ENCODE data around the gene CAMTA1.

Gene CAMTA1

DNA sequence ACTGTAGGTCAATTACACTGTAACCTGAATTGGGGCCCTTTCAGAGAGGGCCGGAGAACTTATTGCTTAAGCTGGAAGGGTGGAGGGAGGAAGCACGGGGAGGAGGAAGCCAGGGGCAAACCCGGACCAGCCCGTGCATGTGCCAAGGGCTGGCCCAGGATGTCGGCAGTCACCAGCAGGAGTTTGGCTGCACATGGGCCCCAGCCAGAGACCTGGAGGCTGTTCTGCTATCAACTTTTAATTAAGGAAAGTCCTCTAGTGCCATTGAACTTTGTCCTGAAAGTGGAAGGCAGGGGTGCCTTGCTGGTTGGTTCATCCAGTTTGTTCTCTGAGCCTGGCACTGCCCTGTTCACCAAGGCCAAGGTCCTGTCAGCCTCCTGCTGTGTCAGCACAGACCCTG, 785.1 kb downstream of the CAMTA1 start:
- DNase-seq (ENCODE audit: low read depth, low spot score), result no peak

DNA sequence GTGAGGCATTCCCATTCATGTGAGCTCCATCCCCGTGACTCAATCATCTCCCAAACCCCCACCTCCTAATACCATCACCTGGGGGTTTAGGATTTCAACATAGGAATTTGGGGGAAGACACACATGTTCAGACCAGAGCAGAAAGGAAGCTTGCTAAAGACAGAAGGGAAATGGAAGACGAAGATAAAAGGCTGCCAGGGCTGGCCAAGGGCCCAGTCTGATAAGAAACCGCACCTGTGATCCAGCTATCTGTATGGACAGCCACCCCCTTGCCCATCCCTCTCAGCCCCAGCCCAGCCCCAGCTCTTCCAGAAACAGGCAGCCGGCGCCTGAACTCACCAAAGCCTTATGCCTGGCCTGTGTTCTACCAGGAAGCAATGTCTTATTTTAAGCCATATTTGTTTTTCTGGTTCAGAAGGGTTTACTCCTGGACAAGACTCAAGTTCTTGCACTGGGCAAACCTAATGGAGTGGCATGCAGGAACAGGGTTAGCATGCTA, 787.4 kb downstream of the CAMTA1 start:
- DNase-seq (ENCODE audit: low read depth, low spot score), result no peak

DNA sequence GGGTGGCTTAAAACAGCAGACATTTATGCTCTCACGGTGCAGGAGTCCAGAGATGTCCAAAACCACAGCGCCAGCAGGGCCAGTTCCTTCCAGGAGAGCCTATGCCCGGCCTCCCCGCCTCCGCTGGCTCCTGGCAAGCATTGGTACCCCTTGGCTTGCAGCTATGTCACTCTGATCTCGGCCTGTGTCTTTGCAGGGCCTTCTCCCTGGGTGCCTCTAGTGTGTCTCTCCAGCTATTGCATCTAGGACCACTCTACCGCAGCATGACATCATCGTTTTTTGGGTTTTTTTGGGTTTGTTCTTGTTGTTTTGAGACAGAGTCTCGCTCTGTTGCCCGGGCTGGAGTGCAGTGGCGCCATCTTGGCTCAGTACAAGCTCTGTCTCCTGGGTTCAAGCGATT, 788.2 kb downstream of the CAMTA1 start:
- no peak for DNase-seq (ENCODE audit: low read depth, low spot score)

DNA sequence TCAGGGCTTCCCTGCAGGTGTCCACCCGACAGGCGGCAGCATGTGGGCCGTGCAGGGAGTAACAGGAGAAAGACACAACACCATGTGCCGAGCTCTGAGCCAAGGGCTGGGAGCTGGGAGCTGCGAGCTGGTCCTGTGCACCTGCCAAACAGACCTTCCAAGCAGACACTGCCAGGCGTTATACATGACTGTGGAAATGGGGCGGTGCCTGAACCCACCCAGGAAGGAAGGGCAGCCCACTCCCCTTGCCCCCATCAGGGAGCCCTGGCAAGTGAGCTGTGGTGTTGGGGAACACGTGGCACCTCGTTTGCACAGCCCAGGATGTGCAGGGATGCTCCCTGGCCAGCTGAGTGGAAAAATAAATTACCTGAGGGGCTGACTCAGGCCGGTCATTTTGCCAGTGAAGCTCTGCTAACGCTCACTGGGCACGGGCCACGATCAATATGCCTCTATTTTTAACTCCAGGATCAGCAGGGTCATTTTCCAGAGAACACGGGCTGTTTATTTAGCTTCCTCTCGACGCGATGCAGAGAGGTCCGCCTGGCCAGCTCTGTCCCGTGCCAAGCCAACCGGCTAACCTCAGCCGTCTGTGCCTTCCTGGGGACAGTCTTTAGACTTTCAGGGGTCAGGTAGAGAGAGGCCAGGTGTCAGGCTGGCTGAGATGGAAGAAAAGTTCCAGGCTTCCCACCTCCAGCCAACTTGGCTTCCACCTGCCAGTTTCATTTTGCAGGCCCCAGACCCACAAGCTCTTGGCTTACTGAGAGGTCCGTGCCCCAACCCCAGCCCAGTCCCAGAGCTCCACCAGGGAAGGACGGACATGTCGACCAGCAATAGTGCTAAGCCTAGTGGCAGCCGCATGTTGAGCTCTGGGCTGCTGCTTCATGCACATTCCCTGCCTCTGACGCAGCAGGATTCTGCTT, 789.1 kb downstream of the CAMTA1 start:
- DNase-seq (ENCODE audit: low read depth, low spot score), result no peak

DNA sequence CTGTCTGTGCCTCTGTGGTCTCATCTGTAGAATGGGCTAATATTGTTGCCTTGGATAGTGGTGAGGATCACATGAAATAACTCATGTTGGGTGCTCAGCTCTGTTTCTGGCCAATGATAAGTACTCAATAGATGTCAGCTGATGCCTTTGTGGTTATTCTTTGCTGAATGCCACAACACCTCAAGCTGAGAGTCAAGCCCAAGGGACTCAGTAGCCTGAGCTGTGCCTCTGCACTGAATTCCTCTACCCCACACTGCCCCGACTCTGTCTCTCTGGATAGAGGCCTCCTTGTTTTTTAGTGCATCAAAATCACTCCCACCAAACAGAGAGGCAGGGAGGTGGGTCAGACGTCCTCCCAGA, 789.8 kb downstream of the CAMTA1 start:
- DNase-seq (ENCODE audit: low read depth, low spot score), result no peak

DNA sequence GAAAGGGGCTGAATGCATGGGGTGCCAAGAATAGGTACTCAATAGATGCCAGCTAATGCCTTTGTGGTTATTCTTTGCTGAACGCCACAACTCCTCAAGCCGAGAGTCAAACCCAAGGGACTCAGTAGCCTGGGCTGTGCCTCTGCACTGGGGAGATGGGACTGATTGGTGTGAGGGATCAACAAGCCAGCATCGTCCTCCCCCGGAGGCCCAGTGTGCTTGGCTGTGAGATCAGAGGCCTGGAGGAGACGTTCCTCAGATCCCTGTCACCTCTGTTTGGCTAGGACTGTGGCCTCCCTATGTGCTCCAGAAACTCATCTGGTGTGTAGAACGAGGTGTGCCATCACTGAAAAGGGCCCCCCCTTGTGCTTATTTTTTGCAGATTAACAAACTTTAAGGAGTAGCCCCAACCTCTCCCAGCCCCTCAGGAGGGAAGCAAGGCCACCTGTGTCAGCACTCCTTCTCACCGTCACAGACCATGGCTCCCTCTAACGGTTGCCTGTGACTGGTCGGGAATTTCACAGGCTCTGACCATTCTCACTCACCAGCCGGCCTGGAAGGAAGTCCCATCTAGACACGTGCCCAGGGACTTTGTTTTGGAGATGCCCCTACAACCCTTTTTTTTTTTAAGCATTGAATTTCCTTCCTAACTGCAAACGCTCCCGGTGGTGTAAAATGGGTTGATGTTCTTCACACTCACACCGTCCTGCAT, 791.8 kb downstream of the CAMTA1 start:
- no peak for DNase-seq (ENCODE audit: low read depth, low spot score)

DNA sequence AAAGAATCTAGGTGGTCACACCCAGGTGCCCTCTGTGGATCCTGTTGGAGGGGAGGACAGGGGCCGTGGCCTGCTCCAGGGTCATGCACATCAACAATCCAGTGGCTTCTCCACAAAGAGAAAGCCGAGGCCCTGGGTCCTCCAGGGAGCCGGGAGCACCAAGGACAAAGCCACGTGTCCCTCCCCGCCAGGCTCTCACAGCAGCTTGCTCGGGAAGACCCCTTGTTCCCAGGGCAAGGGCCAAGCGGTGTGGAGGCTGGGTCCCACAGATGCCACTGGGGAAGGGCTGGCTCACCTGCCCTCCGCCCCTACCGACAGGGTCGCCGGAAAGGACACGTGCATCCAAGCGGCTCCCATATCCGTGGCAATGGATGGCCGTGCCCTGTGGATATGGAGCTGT, 793.0 kb downstream of the CAMTA1 start:
- no peak for DNase-seq (ENCODE audit: low read depth, low spot score)

DNA sequence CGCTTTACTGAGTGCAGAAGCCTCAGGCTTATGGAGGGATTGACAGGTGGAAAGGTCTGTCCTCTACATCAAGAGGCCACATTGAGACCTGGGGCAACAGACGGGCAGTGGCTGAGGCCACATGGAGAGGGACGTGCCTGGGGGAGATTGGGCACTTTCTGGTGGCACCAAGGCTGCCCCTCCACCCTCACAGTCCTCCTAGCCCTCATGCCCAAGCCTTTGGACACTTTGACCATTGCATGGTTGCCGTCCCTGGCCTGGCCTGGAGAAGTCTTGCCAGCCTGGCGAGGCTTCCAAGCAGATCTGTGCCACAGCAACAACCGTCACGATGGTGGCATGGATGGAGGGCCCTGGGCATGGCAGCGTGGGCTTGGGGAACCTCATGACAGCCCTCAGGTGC, 793.8 kb downstream of the CAMTA1 start:
- DNase-seq (ENCODE audit: low read depth, low spot score), result no peak

DNA sequence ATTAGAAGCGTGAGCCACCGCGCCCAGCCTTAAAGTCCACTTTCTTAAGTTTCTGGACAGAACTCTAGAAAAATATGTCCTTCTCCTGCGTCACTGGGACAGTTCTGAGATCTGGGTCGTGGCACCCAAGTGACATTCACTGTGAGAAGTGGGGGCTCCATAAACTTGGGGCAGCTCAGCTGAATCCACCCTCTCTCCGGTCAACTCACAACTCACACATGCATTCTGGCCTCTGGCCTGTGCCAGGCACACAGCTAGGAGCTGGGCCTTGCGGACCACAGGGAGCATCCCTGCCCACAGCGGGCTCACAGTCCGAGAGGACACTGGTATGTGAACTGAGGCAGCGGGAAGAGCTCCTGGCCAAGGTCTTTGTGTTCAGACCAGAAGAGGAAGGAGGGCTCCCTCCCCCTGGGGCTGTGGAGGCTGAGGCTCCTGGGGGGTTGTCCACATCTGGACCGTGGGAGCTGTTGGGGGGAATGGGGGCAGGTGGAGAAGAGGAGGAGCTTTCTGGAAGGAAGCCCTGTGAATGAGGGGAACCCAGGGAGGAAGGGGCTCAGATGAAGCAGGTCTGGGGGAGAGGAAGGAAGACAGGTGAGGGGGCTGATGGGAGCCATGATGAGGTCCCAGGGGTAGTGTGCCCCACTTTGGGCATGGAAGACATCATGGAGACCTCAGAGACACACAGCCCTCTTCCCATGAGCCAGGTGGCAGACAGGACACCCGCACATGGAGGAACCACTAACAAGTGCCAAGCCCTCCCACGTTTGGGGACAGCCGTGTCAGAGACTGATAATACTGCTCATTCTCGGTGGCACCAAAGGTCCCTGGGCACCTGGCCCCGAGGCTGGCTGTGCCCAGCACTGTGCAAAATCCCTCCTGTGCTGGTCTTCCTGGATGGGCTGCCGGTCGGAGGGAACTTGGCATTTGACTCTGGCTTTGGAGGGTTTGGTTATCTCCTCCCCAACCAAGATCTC, 794.9 kb downstream of the CAMTA1 start:
- no peak for DNase-seq (ENCODE audit: low read depth, low spot score)

DNA sequence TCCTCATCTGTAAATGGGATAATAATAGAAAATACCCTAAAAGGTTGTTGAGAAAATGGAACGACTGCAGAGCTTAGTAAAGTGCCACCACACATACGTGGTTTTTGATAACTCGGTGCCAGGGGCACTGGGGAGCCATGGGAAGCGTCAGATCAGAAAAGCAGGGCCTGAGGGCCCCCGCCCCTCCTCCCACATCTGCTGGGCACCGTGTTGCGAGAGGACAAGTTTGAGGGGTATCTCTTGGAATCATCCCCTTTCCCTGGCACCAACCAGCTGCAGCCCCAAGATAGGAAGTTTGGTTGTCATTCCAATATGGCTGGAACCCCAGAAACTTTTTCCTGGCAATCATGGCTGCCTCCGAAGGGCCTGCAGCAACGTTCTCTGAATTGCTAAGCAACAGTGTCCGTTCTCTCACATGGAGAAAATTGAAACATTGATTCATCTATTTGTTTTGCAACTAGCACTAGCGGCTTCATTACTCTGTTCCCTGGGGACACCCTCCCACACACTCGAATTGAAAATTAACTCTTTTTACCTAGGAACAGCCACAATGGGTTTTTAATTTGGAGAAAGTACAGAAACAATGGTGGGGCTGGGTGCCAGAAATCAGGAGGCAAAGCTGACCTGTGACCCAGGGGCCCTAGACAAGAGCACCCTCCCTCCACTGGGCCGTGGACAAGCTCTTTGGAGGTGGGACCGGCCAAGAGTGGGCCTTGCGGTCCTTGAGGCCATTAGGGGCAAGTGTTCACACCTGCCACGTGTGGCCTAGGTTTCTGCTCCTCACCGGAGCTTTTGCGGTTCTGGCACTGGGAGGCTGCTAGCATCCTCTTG, 795.9 kb downstream of the CAMTA1 start:
- DNase-seq (ENCODE audit: low read depth, low spot score), result no peak

DNA sequence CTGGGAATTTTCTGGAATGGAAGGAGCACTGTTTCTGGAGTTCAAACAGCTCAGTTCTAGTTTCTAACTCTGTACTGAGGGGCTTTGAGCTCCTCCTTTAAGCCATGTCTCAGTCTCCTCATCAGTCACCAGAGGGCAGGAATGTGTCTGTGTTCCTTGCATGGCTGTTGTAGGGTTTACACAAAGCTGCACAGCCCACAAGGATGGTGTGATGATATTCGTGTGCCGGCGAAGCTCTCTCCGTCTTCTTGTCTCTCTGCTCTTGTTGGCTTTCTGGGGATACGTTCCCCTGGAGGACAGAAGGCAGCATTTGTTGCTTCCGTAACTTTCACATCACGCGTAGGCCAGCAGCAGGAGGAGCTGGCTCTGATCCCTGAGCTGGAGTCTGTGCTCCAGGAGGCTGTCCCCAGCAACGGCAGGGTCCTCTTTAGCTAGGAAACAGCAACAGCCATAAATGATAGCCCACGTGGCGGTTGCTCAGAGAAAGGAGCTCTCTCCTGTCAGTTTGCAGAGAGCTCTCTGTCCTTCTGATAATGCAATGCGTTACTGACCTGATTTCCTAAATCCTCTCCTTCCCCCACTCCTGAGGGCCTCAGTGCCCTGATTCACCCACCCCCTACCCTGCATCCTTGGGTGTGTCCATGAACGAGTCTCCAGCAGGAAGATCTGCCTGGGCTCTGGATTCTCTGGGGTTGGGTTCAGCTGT, 796.7 kb downstream of the CAMTA1 start:
- no peak for DNase-seq (ENCODE audit: low read depth, low spot score)

DNA sequence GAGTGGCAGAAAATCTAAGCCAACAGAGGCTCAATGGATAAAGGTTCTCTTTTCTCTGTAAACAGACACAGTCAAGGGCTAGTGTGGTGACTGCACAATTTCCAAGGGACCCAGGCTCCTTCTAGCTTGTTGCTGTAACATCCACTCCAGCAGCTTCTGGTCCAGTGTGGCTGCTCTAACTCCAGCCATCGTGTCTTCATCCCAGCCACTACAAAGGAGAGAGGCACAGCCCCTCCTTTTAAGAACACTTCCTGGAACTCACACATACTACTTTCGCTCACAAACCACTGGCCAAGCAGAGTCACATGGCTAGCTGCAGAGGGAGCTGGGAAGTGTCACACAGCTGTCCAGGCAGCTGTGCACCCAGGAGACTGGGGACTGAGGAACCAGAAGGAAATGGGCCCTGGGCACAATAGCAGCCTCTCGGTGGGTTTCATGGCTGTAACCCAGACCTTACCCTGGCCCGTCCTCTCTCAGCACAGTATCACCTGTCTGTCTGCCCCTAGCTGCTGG, 797.3 kb downstream of the CAMTA1 start:
- no peak for DNase-seq (ENCODE audit: low read depth, low spot score)

DNA sequence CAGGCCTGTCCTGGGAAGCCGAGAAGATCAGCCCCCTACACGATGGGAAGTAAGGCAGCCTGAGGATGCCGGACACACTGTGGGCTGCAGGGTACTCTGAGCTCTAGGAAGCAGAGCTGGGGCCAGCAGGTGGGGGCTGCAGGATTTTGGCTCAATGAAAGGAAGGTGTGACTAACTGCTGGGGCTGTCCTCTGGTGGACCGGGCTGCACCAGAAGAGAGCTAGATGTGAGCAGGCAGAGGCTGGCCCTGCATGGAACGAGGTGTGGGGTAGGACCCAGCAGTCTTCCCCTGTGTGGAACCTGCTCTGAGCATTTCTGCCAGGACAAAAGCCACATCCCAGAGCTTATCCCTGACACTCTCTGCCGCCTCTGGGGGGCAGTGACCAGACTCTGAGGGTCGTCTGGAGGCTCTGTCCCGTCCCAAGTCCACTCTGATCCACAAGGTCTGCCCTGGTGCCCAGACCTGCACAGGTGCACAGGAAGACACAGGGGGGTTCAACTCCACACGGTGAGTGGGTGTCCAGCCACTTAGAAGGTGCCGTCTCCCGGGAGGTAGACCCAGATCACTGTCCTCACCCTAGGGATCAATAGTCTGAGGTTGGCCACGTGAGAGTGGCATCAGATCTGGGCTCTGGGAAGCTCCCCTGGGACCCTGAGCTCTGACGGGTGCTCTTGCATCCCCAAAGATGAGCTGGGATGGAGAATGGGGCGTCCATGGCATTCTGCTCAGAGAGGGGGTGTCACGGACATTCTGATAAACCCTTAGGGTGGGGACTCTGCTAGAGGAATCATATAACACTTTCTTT, 798.2 kb downstream of the CAMTA1 start:
- no peak for DNase-seq (ENCODE audit: low read depth, low spot score)

DNA sequence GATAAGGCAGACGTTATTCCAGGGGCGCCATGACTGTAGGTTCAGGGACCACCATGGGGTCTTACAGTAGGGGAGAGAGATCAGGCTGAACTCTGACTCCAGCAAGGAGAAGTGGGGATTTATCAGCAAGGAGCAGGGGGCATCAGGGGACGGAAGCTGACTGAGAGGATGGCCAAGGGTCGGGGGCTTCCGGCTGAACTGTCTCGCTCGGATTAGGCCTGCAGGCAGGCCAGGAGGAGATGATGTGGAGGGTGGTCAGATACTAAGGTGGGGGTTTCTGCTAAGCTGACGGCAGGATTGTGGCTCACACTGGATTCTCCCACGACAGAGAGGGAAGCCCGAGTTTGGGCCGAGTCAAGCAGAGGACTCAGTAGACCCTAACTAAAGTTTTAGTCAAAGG, 798.9 kb downstream of the CAMTA1 start:
- no peak for DNase-seq (ENCODE audit: low read depth, low spot score)

DNA sequence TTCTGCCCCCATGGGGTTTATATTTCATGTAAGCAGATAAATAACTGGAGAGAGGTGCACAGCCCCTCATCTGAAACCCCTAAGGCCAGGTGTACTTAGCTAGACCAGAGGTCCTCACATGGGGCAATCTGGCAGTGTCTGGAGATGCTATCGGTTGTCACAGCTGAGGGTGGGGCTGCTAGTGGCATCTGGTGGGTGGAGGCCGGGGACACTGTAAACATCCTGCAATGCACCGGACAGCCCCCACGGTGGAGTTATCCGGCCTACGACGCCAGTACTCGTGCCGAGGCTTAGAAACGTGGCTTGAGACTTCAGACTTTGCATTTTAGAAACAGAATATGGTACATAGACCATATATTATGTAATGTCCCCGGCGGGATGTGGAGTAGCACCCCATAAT, 799.4 kb downstream of the CAMTA1 start:
- no peak for DNase-seq (ENCODE audit: low read depth, low spot score)

DNA sequence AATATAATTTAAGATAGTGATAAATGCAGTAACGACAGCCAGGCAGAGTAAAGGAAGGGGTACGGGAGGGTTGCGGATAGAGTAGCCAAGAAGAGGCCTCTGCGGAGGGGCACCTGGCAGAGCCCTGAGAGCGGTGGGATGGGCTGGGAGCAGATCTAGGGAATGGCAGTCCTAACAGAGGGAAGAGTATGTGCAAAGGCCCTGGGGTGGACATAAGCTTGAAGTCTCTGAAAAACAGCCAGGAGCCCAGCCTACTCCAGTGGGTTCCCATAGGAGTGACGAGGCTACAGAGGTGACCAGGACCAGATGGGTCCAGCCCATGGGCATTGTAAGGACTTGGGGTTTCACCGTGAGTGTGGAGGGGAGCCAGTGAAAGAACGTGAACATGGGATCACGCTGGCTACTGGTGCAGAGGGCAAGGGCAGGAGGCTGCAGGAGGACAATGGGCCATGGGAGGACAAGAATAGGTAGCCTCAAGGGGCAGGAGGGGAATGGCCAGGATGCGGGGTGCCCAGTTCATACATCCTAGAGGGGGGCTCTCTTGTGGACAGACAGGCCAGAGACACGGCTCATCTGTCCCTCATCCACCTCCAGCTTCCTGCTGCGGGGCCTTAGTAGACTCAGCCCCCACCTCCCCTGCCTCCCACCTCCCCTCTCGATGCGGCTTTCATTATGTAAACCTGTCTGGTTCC, 800.1 kb downstream of the CAMTA1 start:
- DNase-seq (ENCODE audit: low read depth, low spot score), result no peak

DNA sequence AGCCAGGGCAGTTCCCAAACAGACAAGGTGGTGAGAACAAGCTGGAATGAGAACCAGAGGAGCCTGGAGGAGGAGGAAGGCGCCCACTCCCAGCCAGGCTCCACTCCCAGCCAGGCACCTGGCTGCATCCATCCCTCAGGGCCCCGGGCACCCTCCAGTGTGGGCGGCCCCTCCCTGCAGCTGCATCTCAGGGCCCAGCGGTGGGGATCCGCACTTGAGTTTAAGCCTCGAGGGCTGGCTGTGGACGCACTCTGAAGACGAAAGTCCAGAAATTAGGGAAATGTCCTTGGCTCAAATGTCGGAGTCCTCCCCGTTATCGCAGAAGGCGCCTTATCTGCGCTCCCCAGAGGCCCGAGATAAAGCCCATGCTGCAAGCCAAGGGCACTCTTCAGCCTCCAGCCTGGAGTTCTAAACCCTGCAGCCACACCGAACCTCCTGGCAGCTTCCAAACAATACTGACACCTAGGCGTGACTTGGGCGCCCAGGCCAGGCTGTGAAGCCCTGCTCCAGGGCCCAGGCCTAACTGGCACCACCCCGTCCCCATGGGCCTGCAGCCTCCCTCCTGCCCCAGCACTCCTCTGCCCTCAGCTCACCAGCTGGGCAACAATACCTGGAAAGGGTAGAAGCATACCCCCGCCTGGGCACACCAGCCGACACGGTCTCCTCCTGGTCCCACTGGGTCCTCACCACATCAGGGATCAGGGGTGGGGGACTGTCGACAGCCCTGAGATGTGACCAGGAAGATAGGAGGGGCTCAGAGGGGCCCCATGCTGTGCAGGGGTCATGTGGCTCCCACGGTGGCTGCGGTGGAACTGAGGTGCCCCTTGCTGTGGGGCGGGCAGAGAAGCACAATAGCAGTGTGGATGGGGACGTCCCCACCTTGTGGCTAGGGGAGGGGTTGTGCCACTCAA, 801.0 kb downstream of the CAMTA1 start:
- DNase-seq (ENCODE audit: low read depth, low spot score), result no peak

Data from smooth muscle cell of the brain vasculature (primary cell).